ENCODE measurements around the gene TEDDM1.

DNA sequence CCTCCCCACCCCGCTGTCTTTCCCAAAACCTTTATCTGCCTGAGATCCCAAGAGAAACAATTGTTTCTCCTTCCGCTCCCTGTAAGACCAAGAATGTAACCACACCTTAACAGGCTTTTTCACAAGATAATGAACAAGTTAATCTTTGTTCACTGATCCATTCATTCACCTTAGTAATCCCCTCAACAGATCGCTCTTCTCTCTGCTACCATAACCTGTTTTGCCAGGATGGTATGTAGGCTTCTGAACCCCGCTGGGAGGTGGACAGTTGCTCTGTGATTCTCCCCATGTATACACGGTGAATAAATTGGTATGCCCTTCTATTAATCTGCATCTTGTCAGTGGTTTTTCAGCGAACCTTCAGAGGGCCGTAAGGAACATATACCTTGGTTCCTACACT, 30.8 kb upstream of the TEDDM1 start:
- TF ChIP-seq, protein P1, sequence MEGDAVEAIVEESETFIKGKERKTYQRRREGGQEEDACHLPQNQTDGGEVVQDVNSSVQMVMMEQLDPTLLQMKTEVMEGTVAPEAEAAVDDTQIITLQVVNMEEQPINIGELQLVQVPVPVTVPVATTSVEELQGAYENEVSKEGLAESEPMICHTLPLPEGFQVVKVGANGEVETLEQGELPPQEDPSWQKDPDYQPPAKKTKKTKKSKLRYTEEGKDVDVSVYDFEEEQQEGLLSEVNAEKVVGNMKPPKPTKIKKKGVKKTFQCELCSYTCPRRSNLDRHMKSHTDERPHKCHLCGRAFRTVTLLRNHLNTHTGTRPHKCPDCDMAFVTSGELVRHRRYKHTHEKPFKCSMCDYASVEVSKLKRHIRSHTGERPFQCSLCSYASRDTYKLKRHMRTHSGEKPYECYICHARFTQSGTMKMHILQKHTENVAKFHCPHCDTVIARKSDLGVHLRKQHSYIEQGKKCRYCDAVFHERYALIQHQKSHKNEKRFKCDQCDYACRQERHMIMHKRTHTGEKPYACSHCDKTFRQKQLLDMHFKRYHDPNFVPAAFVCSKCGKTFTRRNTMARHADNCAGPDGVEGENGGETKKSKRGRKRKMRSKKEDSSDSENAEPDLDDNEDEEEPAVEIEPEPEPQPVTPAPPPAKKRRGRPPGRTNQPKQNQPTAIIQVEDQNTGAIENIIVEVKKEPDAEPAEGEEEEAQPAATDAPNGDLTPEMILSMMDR (IDR thresholded peaks at IDR 0.05; ENCODE audit: low read length), result no peak
- no peak for TF ChIP-seq EZH2 (IDR thresholded peaks at IDR 0.05; ENCODE audit: borderline replicate concordance, low read length)
